Activated CD4-positive, alpha-beta memory T cell treated with anti-CD3 and anti-CD28 coated beads for 36 hours (primary cell): Measurements from ENCODE around the gene GPR37. TPM values are rescaled to one million over a fixed set of nuclear protein-coding genes. Genes with fewer than 3 reads are reported as not detected.

Experiments
- CTCF ChIA-PET: fragments of 350-600 bp; sonication (Branson Sonifier 250); formaldehyde crosslinking; loops from one replicate; lab custom pipeline; 2021; ENCODE audit warnings: antibody characterized with exemption, inconsistent platforms; lab: Charles Lee
- POLR2A ChIA-PET: fragments of 350-600 bp; sonication (Branson Sonifier 250); formaldehyde crosslinking; loops from one replicate; lab custom pipeline; 2021; ENCODE audit warnings: antibody characterized with exemption; lab: Charles Lee
- DNase-seq: peaks from one replicate; pipeline ENCODE4 v3.0.0-alpha.2; 2020
- H3K27ac Mint-ChIP-seq: one replicate; pipeline ENCODE4 v1.8.0; 2021; ENCODE audit warnings: mixed read lengths
- H3K27me3 Mint-ChIP-seq: one replicate; pipeline ENCODE4 v1.8.0; 2021; ENCODE audit warnings: mixed read lengths
- H3K36me3 Mint-ChIP-seq: one replicate; pipeline ENCODE4 v1.8.0; 2021; ENCODE audit warnings: mixed read lengths
- H3K4me1 Mint-ChIP-seq: one replicate; pipeline ENCODE4 v1.8.0; 2021; ENCODE audit warnings: low read depth, mixed read lengths
- H3K4me3 Mint-ChIP-seq: one replicate; pipeline ENCODE4 v1.8.0; 2021; ENCODE audit warnings: mild to moderate bottlenecking, mixed read lengths
- H3K9me3 Mint-ChIP-seq: one replicate; pipeline ENCODE4 v1.8.0; 2021; ENCODE audit warnings: mixed read lengths
- intact Hi-C: fragments of 100-400 bp; cut with micrococcal nuclease; formaldehyde crosslinking; loops from one replicate; pipeline ENCODE4 v1.15.1; 2023
- total RNA-seq, 2 experiments: library from RNA; stranded (reverse); gene quantifications; one replicate each; pipeline ENCODE4 v1.2.3, GENCODE V29; 2021

Gene GPR37, protein sequence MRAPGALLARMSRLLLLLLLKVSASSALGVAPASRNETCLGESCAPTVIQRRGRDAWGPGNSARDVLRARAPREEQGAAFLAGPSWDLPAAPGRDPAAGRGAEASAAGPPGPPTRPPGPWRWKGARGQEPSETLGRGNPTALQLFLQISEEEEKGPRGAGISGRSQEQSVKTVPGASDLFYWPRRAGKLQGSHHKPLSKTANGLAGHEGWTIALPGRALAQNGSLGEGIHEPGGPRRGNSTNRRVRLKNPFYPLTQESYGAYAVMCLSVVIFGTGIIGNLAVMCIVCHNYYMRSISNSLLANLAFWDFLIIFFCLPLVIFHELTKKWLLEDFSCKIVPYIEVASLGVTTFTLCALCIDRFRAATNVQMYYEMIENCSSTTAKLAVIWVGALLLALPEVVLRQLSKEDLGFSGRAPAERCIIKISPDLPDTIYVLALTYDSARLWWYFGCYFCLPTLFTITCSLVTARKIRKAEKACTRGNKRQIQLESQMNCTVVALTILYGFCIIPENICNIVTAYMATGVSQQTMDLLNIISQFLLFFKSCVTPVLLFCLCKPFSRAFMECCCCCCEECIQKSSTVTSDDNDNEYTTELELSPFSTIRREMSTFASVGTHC
- total RNA-seq, result under 1 TPM in 1 of 2 experiments, not detected in 1; 0.07 TPM

DNA sequence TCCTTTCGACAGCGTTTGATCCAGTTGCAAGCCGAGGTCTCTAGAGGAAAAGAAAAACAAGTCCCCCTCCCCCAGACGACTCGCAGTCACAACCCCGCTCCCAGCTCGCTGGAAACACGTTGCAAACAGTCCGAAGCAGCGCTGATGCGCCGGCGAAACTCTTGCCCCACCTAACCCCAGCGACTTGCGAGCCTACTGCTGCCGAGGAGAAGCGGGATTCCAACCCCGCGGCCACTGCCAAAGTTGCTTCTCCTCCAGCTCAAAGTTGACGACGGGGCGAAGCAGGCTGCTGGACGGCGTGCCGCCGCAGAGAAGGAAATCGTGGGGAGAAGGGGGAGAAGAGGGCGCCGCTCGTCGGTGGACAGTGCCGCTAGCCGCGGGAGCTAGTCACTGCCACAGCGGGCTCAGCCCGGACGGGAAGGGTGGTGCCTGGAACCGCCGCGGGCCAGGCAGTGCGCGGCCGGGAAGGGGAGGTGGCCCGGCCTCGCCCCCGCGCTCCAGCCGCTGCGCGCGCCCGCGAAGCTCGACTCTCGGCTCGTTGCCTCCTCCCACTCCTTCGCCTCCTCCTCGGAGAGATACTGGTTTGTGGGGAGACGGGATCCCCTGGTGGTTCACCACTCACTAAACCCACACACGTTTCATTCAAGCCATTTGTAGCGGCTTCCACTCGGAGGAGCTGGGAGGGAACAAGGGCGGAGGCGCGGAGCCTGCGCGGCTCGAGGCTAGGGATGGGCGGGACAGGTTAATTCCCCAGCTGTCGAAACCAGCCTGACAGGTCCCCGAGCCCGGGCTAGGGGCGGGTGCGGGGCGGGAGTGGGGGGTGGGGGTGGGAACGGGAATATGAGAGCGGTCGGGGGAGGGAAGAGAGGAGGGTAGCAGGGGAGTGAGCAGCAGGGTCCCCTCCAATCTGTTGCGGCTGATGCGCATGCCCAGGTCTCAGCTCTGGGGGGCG lies at the start of gene GPR37:
GPR37 (minus strand) TSS at position 392 of the 952 bp plus-strand sequence. CDS start 816 bp downstream, outside the sequence.
- Mint-ChIP-seq H3K27me3 (peaks cover 44% of the 10 kb centered on the region), H3K27ac (no peak within 1 kb of the TSS), H3K9me3 (no peaks in the 10 kb centered on the region), H3K4me3 (peak within 1 kb of the TSS; percentile 65), H3K36me3 (no peaks in the 10 kb centered on the region), H3K4me1 (peaks cover 14% of the 10 kb centered on the region)
- DNase-seq, result peak; percentile 64
- CTCF ChIA-PET, result interaction anchor here (1.1 to 1.8 kb wide), 2 partner anchors 20 to 164 kb away, joined by 3 to 4 read pairs; partner anchors contain the start of gene POT1
- intact Hi-C loops, result no loop called here
- POLR2A ChIA-PET, result no interaction called here

DNA sequence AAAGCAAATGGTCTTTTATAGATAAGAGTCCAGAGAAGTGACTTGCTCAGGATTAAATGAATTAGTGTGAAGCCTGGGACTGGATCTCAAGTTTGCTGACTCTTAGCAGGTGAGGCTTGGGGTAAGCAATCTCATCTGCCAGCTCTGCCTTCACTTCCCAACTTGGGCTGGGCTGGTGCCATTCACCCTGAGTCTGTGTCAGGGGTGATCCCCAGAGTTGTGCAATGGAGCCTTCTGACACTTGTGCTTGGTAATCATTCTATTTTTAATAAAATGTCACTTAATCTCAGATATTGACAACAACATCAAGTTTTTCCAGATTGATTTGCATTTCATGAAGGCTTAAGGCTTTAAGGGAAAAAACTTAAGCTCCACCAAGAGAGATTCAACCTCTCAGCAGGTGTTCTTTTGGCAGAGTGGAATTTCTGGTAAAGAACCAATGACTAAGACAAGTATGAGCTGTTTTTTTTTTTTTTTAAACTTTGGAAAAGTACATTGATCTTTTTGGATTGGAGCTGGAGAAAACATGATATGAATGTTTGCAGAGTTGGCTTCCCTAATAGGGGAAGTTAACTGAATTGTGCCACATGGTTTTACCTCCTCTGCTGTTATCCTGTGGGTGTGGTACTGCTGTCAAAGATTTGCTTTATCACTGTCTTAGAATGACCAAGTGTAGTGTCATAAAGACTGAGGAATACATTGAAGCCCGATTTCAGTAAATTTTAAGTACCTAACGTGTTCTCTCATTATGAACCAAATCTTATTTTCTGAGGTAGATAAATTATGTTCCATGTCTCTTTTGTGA lies 48.6 kb upstream of the GPR37 start:
- CTCF ChIA-PET, result no interaction called here
- no peaks in the 10 kb centered on the region for H3K4me1 Mint-ChIP-seq
- H3K27me3 Mint-ChIP-seq, result peaks cover 11% of the 10 kb centered on the region
- H3K4me3 Mint-ChIP-seq, result no peak overlapping the region
- intact Hi-C loops, result no loop called here
- POLR2A ChIA-PET, result no interaction called here
- H3K36me3 Mint-ChIP-seq, result no peaks in the 10 kb centered on the region
- no peak overlapping the region for H3K27ac Mint-ChIP-seq
- no peak for DNase-seq
- H3K9me3 Mint-ChIP-seq, result no peaks in the 10 kb centered on the region

DNA sequence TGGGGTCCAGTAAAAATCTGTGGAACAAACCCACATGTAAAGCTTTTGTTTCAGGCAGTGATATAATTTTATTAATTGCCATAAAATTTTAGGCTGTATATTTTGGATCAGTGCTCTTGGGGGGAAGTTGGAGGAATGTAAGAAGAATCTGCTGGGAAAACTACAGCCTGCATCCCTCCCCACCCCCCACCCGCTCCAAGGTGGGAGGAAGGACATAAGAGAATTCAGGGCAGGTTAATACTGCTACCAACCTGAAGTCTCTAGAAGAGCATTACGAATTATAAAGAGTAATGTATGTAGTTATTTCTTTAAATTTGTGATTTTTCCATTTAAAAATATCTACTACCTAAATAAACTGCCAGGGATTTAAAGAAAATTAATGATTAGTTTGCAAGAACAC lies 47.2 kb upstream of the GPR37 start:
- H3K36me3 Mint-ChIP-seq, result no peaks in the 10 kb centered on the region
- POLR2A ChIA-PET, result no interaction called here
- intact Hi-C loops, result no loop called here
- no peak overlapping the region for H3K27ac Mint-ChIP-seq
- H3K27me3 Mint-ChIP-seq, result peaks cover 13% of the 10 kb centered on the region
- no peaks in the 10 kb centered on the region for H3K4me1 Mint-ChIP-seq
- H3K4me3 Mint-ChIP-seq, result no peak overlapping the region
- H3K9me3 Mint-ChIP-seq, result no peaks in the 10 kb centered on the region
- DNase-seq, result no peak
- CTCF ChIA-PET, result no interaction called here

DNA sequence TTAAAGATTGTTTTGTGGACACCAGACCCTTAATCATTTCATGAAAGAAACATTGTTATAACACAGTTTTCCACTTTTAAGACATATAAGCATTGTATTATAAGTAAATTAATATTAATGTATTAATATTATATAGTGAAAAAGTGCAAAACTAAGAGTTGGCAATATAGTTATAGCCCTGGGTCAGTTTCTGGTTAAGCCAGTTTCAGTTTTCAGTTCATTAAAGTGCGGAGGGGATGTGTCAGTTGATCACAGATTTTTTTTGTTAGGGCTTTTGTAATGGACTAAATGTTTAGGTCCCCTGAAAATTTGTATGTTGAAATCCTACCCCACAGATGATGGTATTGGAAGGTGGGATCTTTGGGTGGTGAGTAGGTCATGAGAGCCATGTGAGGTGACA lies 45.7 kb upstream of the GPR37 start:
- Mint-ChIP-seq H3K27ac (no peak overlapping the region), H3K27me3 (peaks cover 13% of the 10 kb centered on the region), H3K4me3 (no peak overlapping the region), H3K9me3 (no peaks in the 10 kb centered on the region), H3K4me1 (no peaks in the 10 kb centered on the region), H3K36me3 (no peaks in the 10 kb centered on the region)
- ChIA-PET CTCF (no interaction called here), POLR2A (no interaction called here)
- no peak for DNase-seq
- intact Hi-C loops, result no loop called here

DNA sequence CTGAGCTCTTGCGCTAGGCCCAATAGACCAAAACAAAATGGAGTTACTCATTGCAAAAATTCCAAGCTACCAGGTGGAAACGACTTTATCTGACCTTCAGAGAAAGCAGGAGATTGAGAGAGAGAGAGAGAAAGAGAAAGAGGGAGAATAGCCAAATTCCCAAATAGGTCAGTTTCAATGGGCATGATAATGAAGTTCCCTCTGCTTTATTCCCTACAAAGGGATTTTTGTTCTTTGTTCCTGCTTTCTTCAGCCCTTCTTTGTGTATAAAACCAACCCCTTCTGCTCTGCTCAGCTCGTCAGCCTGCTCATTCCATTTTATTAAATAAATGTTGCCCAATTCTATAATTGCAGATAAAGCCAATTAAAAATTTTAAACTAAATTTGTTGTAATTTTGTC lies 45.0 kb upstream of the GPR37 start:
- DNase-seq, result no peak
- Mint-ChIP-seq H3K36me3 (no peaks in the 10 kb centered on the region), H3K9me3 (no peaks in the 10 kb centered on the region), H3K27me3 (peaks cover 13% of the 10 kb centered on the region), H3K4me1 (no peaks in the 10 kb centered on the region), H3K4me3 (no peak overlapping the region), H3K27ac (no peak overlapping the region)
- CTCF ChIA-PET, result no interaction called here
- intact Hi-C loops, result no loop called here
- POLR2A ChIA-PET, result no interaction called here

DNA sequence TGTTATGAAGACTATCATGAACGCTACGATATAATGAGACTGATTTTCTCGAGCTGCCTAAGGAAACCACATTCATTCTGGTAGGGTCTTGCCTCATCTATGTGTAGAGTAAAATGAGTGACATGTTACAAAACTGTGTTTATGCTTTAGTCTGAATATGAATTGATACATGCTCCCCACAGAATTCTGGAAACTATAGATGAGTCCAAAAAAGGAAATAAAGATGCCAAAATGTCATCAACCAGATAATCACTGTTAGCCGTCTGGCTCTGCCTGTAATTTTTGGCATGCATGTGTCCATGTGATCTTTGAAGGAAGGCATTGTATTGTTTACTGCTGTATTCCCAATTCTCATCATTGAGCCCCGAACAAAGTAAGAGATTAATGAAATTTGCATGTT lies 42.6 kb upstream of the GPR37 start:
- DNase-seq, result no peak
- Mint-ChIP-seq H3K4me1 (no peaks in the 10 kb centered on the region), H3K36me3 (no peaks in the 10 kb centered on the region), H3K9me3 (no peaks in the 10 kb centered on the region), H3K27ac (no peak overlapping the region), H3K27me3 (peaks cover 6% of the 10 kb centered on the region), H3K4me3 (no peak overlapping the region)
- intact Hi-C loops, result no loop called here
- ChIA-PET CTCF (no interaction called here), POLR2A (no interaction called here)

DNA sequence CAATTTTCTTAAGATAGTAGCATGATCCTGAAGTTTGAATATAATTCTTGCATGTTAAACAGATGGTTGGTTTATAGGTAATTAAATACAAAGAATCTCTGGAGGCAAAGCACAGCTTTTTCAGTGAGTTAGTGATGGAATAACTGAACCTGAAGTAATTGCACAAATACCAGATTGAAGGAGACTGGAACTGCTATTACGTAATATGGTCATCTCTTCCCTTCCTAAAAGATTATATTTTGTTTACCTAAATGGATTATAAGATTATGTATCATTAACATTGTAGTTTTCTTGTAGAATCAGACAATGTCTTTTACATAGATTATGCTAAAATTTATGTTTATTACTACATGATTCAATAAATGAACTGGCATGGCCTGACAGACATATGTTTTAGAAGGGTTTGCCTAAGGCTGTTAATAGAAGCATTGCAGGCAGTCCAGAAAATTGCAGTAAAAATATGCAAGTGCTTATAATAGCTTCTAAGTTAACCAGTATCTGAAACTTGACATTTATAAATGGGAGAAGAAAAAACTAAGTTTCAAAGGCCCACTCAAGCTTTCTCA lies 35.8 kb upstream of the GPR37 start:
- H3K27ac Mint-ChIP-seq, result no peak overlapping the region
- no peaks in the 10 kb centered on the region for H3K36me3 Mint-ChIP-seq
- no peak for DNase-seq
- intact Hi-C loops, result no loop called here
- no peak overlapping the region for H3K4me3 Mint-ChIP-seq
- H3K9me3 Mint-ChIP-seq, result no peaks in the 10 kb centered on the region
- H3K27me3 Mint-ChIP-seq, result peaks cover 2% of the 10 kb centered on the region
- ChIA-PET POLR2A (no interaction called here), CTCF (no interaction called here)
- no peaks in the 10 kb centered on the region for H3K4me1 Mint-ChIP-seq

DNA sequence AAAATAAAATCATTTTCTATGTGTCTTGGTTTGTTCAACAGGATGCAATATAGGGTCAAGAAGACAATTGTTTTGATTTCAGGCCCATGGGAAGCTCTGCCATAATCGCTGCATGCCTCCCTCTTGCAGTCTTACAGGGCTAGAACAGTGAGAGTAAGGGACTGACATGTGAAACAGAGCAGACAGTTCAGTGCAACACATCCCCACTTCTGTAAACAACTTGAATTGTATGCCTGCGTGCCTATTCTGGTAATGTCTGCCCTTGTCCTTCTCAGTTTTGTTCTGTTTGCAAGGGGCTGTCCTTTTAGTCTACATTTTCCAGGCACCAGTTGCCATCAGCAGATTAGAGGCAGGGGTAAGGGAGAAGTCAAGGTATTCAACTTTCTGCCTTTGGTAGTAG lies 34.8 kb upstream of the GPR37 start:
- no peak overlapping the region for H3K4me3 Mint-ChIP-seq
- CTCF ChIA-PET, result no interaction called here
- peaks cover 2% of the 10 kb centered on the region for H3K27me3 Mint-ChIP-seq
- no peak overlapping the region for H3K27ac Mint-ChIP-seq
- H3K9me3 Mint-ChIP-seq, result no peaks in the 10 kb centered on the region
- no peaks in the 10 kb centered on the region for H3K36me3 Mint-ChIP-seq
- POLR2A ChIA-PET, result no interaction called here
- no peak for DNase-seq
- intact Hi-C loops, result no loop called here
- no peaks in the 10 kb centered on the region for H3K4me1 Mint-ChIP-seq

DNA sequence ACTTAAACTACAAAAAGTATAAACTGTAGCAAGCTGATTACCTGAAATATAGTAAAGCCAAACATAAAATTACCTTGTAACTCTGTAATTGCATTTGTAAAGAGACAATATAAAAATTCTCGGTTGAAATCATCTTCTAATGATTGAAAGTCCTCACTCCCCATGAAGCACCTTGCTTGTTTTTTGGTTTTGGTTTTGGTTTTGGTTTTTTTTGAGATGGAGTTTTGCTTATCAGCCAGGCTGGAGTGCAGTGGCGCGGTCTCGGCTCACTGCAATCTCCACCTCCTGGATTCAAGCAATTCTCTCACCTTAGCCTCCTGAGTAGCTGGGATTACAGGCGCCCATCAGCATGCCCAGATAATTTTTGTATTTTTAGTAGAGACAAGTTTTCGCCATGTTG lies 33.9 kb upstream of the GPR37 start:
- Mint-ChIP-seq H3K36me3 (no peaks in the 10 kb centered on the region), H3K27ac (no peak overlapping the region), H3K9me3 (no peaks in the 10 kb centered on the region), H3K4me1 (no peaks in the 10 kb centered on the region), H3K4me3 (no peak overlapping the region), H3K27me3 (peaks cover 2% of the 10 kb centered on the region)
- CTCF ChIA-PET, result no interaction called here
- intact Hi-C loops, result no loop called here
- DNase-seq, result no peak
- POLR2A ChIA-PET, result no interaction called here

DNA sequence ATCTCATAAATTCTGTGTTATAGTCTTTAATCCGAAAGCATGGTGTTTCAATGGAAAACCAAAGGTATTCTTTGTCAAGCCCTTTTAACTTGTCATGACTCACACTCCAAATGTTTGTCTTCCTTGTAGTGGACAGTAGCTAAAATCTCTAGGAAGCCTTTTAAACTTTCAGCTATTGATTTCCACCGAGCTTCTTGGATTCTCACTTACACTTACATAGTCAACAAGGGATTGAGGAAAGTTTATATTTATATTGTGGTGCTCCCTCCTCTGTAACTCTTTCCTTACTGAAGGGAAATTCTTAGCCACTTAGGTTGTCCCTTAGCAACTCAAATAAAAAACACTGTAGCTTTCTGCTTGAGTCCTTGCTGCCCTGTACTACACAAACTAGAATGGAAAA lies 31.2 kb upstream of the GPR37 start:
- intact Hi-C loops, result no loop called here
- POLR2A ChIA-PET, result no interaction called here
- CTCF ChIA-PET, result no interaction called here
- Mint-ChIP-seq H3K4me3 (no peak overlapping the region), H3K4me1 (no peaks in the 10 kb centered on the region), H3K36me3 (no peaks in the 10 kb centered on the region), H3K27ac (no peak overlapping the region), H3K9me3 (no peaks in the 10 kb centered on the region), H3K27me3 (peaks cover 12% of the 10 kb centered on the region)
- no peak for DNase-seq

DNA sequence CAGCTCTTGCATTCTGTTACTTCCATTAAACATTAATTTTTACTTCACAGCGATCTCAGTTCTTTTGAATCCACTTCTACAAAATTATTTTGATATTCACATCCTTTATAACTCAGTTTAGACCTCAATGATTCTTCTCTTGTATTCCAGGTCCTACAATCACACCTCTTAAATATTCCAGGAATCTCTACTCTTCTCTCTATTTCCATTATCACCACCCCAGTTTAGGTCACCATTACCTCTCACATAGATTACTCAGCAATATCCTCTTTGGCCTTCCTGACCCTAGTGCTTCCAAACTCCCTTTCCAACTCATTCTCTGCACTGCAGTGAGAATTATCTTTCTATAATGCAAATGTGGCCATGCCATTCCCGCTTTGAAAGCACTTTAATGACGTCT lies 27.1 kb upstream of the GPR37 start:
- Mint-ChIP-seq H3K27ac (no peak overlapping the region), H3K9me3 (no peaks in the 10 kb centered on the region), H3K4me3 (no peak overlapping the region), H3K36me3 (no peaks in the 10 kb centered on the region), H3K27me3 (peaks cover 23% of the 10 kb centered on the region), H3K4me1 (no peaks in the 10 kb centered on the region)
- intact Hi-C loops, result no loop called here
- ChIA-PET CTCF (no interaction called here), POLR2A (no interaction called here)
- no peak for DNase-seq
